GM23248 (cell line): ENCODE results near the gene ZMYND19. TPM values are rescaled to one million over a fixed set of nuclear protein-coding genes. Genes with fewer than 3 reads are reported as not detected.
"Not testable (repeated sequence)": the region's sequence is repeated elsewhere in the genome, so short reads cannot be mapped to it uniquely, and the experiment has no call there.

Experiments
- DNase-seq: peaks from one replicate; pipeline ENCODE4 v3.0.0-alpha.2; 2015
- H2AFZ ChIP-seq: fragments of 200-600 bp; sonication (generic); 2 replicates; pipeline ENCODE4 v1.6.1; 2016; ENCODE audit warnings: antibody characterized with exemption
- H3F3A ChIP-seq: fragments of 200-600 bp; sonication (generic); 2 replicates; pipeline ENCODE4 v1.6.1; 2016; ENCODE audit warnings: mild to moderate bottlenecking, antibody characterized with exemption, mixed run types; ENCODE audit not compliant: insufficient read depth
- H3K27ac ChIP-seq: fragments of 200-600 bp; sonication (generic); 2 replicates; pipeline ENCODE4 v1.5.1; 2016; ENCODE audit warnings: mild to moderate bottlenecking
- H3K27me3 ChIP-seq: fragments of 200-600 bp; sonication (generic); replicated peaks from 2 replicates; pipeline ENCODE4 v1.6.1; 2016; ENCODE audit warnings: mild to moderate bottlenecking; ENCODE audit not compliant: insufficient read depth
- H3K36me3 ChIP-seq: fragments of 200-600 bp; sonication (generic); 2 replicates; pipeline ENCODE4 v1.6.1; 2016; ENCODE audit warnings: low read depth, mild to moderate bottlenecking
- H3K4me1 ChIP-seq: fragments of 200-600 bp; sonication (generic); 2 replicates; pipeline ENCODE4 v1.6.1; 2016; ENCODE audit warnings: mild to moderate bottlenecking; ENCODE audit not compliant: insufficient read depth
- H3K4me2 ChIP-seq: fragments of 200-600 bp; sonication (generic); one replicate; pipeline ENCODE4 v1.6.1; 2016; ENCODE audit warnings: mild to moderate bottlenecking; ENCODE audit not compliant: unreplicated experiment
- H3K4me3 ChIP-seq: fragments of 200-600 bp; sonication (generic); 2 replicates; pipeline ENCODE4 v1.5.1; 2016; ENCODE audit warnings: mild to moderate bottlenecking
- H3K79me2 ChIP-seq: fragments of 200-600 bp; sonication (generic); 2 replicates; pipeline ENCODE4 v1.6.1; 2016; ENCODE audit warnings: mild to moderate bottlenecking; ENCODE audit not compliant: insufficient read depth
- H3K9ac ChIP-seq: fragments of 200-600 bp; sonication (generic); 2 replicates; pipeline ENCODE4 v1.6.1; 2016; ENCODE audit warnings: mild to moderate bottlenecking
- H3K9me2 ChIP-seq: fragments of 200-600 bp; sonication (generic); 2 replicates; pipeline ENCODE4 v1.6.1; 2016; ENCODE audit warnings: mixed run types, mild to moderate bottlenecking, moderate library complexity; ENCODE audit not compliant: insufficient read depth
- H3K9me3 ChIP-seq: fragments of 200-600 bp; sonication (generic); one replicate; pipeline ENCODE4 v1.6.1; 2017; ENCODE audit warnings: low read depth
- H4K20me1 ChIP-seq: fragments of 200-600 bp; sonication (generic); 2 replicates; pipeline ENCODE4 v1.6.0; 2016; ENCODE audit not compliant: insufficient read depth
- EZH2 ChIP-seq: fragments of 200-600 bp; sonication (generic); IDR thresholded peaks from 2 replicates; pipeline ENCODE4 v1.6.1; 2018; ENCODE audit warnings: antibody characterized with exemption, mild to moderate bottlenecking; ENCODE audit not compliant: insufficient read depth, poor library complexity, severe bottlenecking
- EZH2phosphoT487 ChIP-seq: fragments of 200-600 bp; sonication (generic); IDR thresholded peaks from 2 replicates; pipeline ENCODE4 v1.6.1; 2018; ENCODE audit warnings: antibody characterized with exemption, moderate library complexity, mild to moderate bottlenecking, low read depth; ENCODE audit not compliant: insufficient read depth
- WGBS, 2 experiments: methylation state at CpG; one replicate each; pipeline ENCODE4 v1.1.6; 2015 to 2017; ENCODE audit warnings: low lambda C conversion rate in 2 of 2, low coverage in 1 of 2; ENCODE audit errors: missing lambda C conversion rate in 2 of 2; 5-methylcytosine and 5-hydroxymethylcytosine counted together
- in situ Hi-C: fragments of 300-500 bp; cut with MboI; formaldehyde crosslinking; loops from 2 replicates; pipeline ENCODE4 v1.15.0; 2020
- polyA plus RNA-seq: library from polyadenylated mRNA; unstranded; fragments of >200 nt; fragmentation: Nextera tagmentation; extraction: Ambion mirVana; gene quantifications from 2 replicates; pipeline ENCODE4 v1.2.1, GENCODE V29; 2016
- total RNA-seq: library from RNA; depleted of rRNA; stranded (reverse); fragments of >200 nt; shearing (Covaris generic); gene quantifications from 2 replicates; pipeline ENCODE4 v1.2.3, GENCODE V29; 2014

ZMYND19 gene
- total and polyA plus RNA-seq, 2 experiments from 2014 or later: 6.1 to 29.6 TPM

DNA sequence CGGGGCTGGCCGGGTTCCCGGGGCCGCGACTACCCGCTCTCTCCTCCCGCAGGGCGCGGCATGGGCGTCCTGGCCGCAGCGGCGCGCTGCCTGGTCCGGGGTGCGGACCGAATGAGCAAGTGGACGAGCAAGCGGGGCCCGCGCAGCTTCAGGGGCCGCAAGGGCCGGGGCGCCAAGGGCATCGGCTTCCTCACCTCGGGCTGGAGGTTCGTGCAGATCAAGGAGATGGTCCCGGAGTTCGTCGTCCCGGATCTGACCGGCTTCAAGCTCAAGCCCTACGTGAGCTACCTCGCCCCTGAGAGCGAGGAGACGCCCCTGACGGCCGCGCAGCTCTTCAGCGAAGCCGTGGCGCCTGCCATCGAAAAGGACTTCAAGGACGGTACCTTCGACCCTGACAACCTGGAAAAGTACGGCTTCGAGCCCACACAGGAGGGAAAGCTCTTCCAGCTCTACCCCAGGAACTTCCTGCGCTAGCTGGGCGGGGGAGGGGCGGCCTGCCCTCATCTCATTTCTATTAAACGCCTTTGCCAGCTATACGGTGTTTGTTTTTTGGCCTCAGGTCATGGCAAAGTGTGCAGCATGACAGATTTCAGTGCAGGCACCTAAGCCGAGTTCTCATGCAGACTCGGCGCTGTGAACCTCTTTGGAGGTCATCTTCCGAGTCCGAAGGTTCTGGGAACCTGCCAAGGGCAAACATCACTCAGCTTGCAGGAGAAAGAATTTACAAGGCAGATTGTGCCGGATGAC lies 38.1 kb downstream of the ZMYND19 start:
- peak overlapping the region; percentile 64 for H2AFZ ChIP-seq

GRCh38 chr9:137551264-137552021 lies 38.9 kb downstream of the ZMYND19 start, which contains the start of gene MRPL41:
Gene MRPL41 (plus strand): TSS chr9:137551879. CDS start chr9:137552082, 203 bp downstream.
- peak within 1 kb of the TSS; percentile 81 for H3K4me2 ChIP-seq
- WGBS, 2 experiments: 1% methylated on average over 59 to 66 of the region's 106 CpGs
- peak within 1 kb of the TSS; percentile 56 for H3K27ac ChIP-seq
- DNase-seq: peak; percentile 94
- no peak for TF ChIP-seq EZH2phosphoT487
- H3K4me1 ChIP-seq: peaks cover 8% of the 10 kb centered on the region; the same call in 1 of the 2 replicates
- no peaks in the 10 kb centered on the region for H3K9me3 ChIP-seq
- H3F3A ChIP-seq: peaks cover 11% of the 10 kb centered on the region; the same call in 1 of the 2 replicates
- no peaks in the 10 kb centered on the region for H3K9me2 ChIP-seq
- peak within 1 kb of the TSS; percentile 87 for H3K4me3 ChIP-seq
- no peaks in the 10 kb centered on the region for H4K20me1 ChIP-seq
- peak within 1 kb of the TSS; percentile 88 for H2AFZ ChIP-seq
- H3K9ac ChIP-seq: peak within 1 kb of the TSS; percentile 89
- in situ Hi-C loops: no loop called here
- H3K79me2 ChIP-seq: peaks cover 14% of the 10 kb centered on the region
- H3K36me3 ChIP-seq: peaks cover 8% of the 10 kb centered on the region
- H3K27me3 ChIP-seq: no peaks in the 10 kb centered on the region

More for the DNA sequence above, 38.1 kb downstream of the ZMYND19 start:
- peaks cover 8% of the 10 kb centered on the region; the same call in 1 of the 2 replicates for H3K4me1 ChIP-seq
- no peaks in the 10 kb centered on the region for H3K9me2 ChIP-seq
- peaks cover 8% of the 10 kb centered on the region for H3K36me3 ChIP-seq
- in situ Hi-C loops: no loop called here
- DNase-seq: no peak
- peaks cover 14% of the 10 kb centered on the region for H3K79me2 ChIP-seq
- peak overlapping the region; percentile 47 for H3K27ac ChIP-seq
- H3F3A ChIP-seq: peaks cover 11% of the 10 kb centered on the region; the same call in 1 of the 2 replicates
- no peak for TF ChIP-seq EZH2
- no peak for TF ChIP-seq EZH2phosphoT487
- peak overlapping the region; percentile 82 for H3K9ac ChIP-seq
- peak overlapping the region; percentile 82 for H3K4me3 ChIP-seq
- H4K20me1 ChIP-seq: no peaks in the 10 kb centered on the region
- WGBS, 2 experiments: 10% methylated on average over 47 to 50 of the region's 58 CpGs
- H3K9me3 ChIP-seq: no peaks in the 10 kb centered on the region
- no peaks in the 10 kb centered on the region for H3K27me3 ChIP-seq
- H3K4me2 ChIP-seq: peak overlapping the region; percentile 74

GRCh38 chr9:137550958-137551263 lies 39.4 kb downstream of the ZMYND19 start:
- H3K9ac ChIP-seq: peak overlapping the region; percentile 89
- H3K27me3 ChIP-seq, H4K20me1 ChIP-seq, H3K36me3 ChIP-seq, H3K9me2 ChIP-seq, in situ Hi-C loops, DNase-seq, H3K4me1 ChIP-seq, H3K9me3 ChIP-seq: not testable (repeated sequence)
- peak overlapping the region; percentile 88 for H2AFZ ChIP-seq
- 1% methylated on average over 17 of the region's 17 CpGs; no CpG with 5 or more reads in 1 of the 2 experiments for WGBS, 2 experiments
- H3K4me3 ChIP-seq: peak overlapping the region; percentile 87
- peaks cover 13% of the 10 kb centered on the region; the same call in 1 of the 2 replicates for H3F3A ChIP-seq
- H3K27ac ChIP-seq: peak overlapping the region; percentile 56; the same call in 1 of the 2 replicates
- peaks cover 14% of the 10 kb centered on the region for H3K79me2 ChIP-seq
- peak overlapping the region; percentile 81 for H3K4me2 ChIP-seq

DNA sequence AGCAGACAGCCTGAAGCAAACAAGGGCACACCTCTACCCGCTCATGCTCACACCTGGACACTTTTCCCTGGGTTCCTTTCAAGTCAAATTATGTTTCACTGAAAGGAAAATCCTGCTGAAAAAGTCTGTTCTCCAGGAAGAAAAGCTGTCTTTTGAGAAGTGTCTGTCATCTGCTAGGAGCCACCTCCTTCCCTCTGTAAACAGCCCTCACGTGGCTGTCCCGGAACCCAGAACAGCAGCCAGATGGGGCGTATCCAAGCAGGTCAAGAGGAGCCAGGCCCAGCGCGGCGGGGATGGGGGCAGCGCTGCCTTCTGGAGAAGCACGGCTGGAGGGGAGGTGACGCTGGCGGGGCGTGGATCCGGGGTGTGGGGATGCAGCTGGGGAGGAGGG lies 40.1 kb downstream of the ZMYND19 start, which contains the start of gene PNPLA7:
Gene PNPLA7, minus strand, starts transcription at position 172 of the 391 bp plus-strand sequence. CDS start 205 bp downstream, outside the sequence.
- peak within 1 kb of the TSS; percentile 56; the same call in 1 of the 2 replicates for H3K27ac ChIP-seq

More for the DNA sequence above, 40.1 kb downstream of the ZMYND19 start, which contains the start of gene PNPLA7:
- Histone ChIP-seq H3K4me3 (peak within 1 kb of the TSS; percentile 87), H3K4me1 (peaks cover 10% of the 10 kb centered on the region), H3K4me2 (peak within 1 kb of the TSS; percentile 81), H3K9me3 (no peaks in the 10 kb centered on the region), H3K36me3 (peaks cover 8% of the 10 kb centered on the region), H4K20me1 (no peaks in the 10 kb centered on the region), H3K79me2 (peaks cover 14% of the 10 kb centered on the region), H3F3A (peaks cover 16% of the 10 kb centered on the region; the same call in 1 of the 2 replicates), H3K27me3 (no peaks in the 10 kb centered on the region), H3K9ac (peak within 1 kb of the TSS; percentile 89), H2AFZ (peak within 1 kb of the TSS; percentile 88), H3K9me2 (no peaks in the 10 kb centered on the region)
- no peak for TF ChIP-seq EZH2phosphoT487
- DNase-seq: peak; percentile 87
- 10% methylated on average over 10 to 13 of the region's 13 CpGs for WGBS, 2 experiments
- in situ Hi-C loops: no loop called here
